PFSK-1 (cell line): ENCODE data around the gene TMEM212.

ENCODE experiments used
- FOXP2 ChIP-seq: optimal IDR thresholded peaks from 2 replicates; pipeline ENCODE3; 2011; ENCODE audit warnings: borderline replicate concordance, control low read depth, inconsistent platforms; ENCODE audit not compliant: insufficient read depth; ENCODE audit errors: extremely low read length, extremely low read depth
- POLR2AphosphoS5 ChIP-seq: IDR thresholded peaks from 2 replicates; pipeline ENCODE4 v1.6.1; 2012; ENCODE audit warnings: low read depth, mild to moderate bottlenecking, control low read depth, low read length, moderate library complexity
- REST ChIP-seq, 2 experiments: IDR thresholded peaks; 2 replicates each; pipeline versions ENCODE4 v1.6.1 to v1.8.0; 2011 to 2012; ENCODE audit warnings: low read depth in 2 of 2, low read length in 2 of 2, control low read depth in 1 of 2, inconsistent platforms in 1 of 2, mild to moderate bottlenecking in 1 of 2, moderate library complexity in 1 of 2; ENCODE audit not compliant: insufficient read depth in 1 of 2
- SIN3A ChIP-seq: IDR thresholded peaks from 2 replicates; pipeline ENCODE4 v1.6.1; 2012; ENCODE audit warnings: mild to moderate bottlenecking, low read length, moderate library complexity, borderline replicate concordance; ENCODE audit not compliant: insufficient read depth
- TAF1 ChIP-seq: IDR thresholded peaks from 2 replicates; pipeline ENCODE4 v1.6.1; 2012; ENCODE audit warnings: low read length, control low read depth, borderline replicate concordance; ENCODE audit not compliant: insufficient read depth

The TMEM212 gene

GRCh38 chr3:171876680-171877147 lies 33.6 kb downstream of the TMEM212 start:
- no peak for TF ChIP-seq TAF1

DNA sequence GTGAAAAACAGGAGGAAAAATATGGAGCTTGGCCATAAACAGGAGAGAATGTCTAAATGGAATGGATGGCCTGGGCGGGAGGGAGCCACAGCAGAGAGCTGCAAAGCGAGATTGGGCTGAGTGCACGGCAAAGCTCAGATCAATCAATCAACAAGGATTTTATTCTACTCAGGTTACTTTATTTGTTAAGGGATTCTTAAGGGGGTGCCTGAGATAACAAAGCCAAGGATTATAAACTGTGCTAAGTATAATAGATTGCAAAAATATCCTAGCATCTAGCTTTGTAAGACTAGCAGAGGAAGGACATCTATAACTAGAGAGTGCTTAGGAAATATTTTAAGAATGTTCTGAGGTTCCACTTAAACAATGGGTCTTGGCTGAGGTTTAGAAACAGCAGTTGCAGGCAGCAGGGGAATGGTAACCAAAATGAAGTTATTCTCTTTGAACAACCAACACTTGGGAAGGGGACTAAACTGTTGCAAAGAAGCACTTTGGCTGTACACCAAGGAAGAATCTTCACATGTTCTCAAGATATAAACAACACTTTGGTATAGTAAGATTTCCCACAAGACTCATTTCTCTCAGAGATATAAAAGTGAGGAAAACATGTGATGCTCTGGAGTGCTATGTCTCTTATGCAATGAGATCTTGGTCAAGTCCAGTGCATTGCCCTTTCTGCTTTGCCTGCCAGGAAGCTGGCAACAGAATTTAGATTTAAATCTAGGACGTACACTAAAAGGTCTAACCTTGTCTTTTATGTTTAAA lies 35.5 kb downstream of the TMEM212 start:
- TF ChIP-seq REST (IDR thresholded peaks at IDR 0.05; ENCODE audit: insufficient read depth in 1 of 2, low read depth in 2 of 2, low read length in 2 of 2) (no peak), SIN3A (no peak), FOXP2 (no peak), TAF1 (no peak), POLR2AphosphoS5 (no peak)

DNA sequence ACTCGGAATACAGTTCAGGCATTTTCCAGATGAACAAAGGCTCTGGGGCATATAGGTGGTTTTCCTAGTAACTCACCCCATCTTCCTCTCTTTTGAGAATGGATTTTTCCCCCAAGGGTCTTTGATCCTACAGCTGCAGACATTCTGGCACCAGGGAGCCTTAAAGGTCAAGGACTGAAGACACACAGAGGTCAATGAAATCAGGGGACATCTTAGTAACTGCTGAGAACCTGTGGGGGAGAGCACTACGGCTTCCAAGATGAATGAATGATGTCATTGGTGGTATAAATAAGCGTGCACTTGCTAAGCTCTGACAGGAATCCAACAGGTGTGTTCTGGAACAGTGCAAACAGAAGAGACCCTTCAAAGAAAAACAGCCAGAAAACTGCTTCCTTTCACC lies 36.3 kb downstream of the TMEM212 start:
- TF ChIP-seq TAF1 (no peak), SIN3A (no peak), POLR2AphosphoS5 (no peak), REST (IDR thresholded peaks at IDR 0.05; ENCODE audit: insufficient read depth in 1 of 2, low read depth in 2 of 2, low read length in 2 of 2) (no peak), FOXP2 (no peak)

DNA sequence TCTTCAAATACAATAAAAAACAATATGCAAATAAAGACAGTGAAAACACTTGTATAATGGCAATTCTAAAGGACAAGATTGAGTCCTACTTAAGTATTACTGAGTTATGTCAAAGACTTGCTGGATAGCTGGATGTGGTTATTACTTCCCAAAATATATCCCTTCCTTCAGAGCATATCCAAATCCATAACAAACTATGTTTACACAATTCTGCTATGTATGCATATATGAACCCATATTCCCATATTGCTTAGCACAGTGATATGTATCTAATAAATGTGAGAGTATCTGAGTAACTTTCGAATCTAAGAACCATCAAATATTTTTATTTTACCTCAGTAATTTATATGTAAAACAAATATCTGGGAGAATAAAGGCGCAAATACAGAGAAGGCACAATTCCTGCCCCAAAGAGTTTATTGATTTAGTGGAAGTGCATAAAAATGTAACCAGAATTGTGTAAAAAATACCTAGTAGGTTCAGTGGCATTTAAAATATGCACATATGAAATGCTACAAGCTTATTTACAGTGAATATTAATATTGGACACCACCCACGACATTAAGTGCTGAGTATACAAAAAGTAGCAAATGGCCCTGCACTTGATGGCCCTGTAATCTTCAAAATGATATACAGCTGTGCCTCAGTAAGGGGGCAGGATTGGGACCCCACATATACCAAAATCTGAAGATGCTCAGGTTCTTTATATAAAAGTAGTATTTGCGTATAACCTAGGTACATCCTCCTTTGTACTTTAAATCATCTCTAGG lies 37.1 kb downstream of the TMEM212 start:
- TF ChIP-seq POLR2AphosphoS5 (no peak), TAF1 (no peak), FOXP2 (no peak), REST (IDR thresholded peaks at IDR 0.05; ENCODE audit: insufficient read depth in 1 of 2, low read depth in 2 of 2, low read length in 2 of 2) (no peak), SIN3A (no peak)

DNA sequence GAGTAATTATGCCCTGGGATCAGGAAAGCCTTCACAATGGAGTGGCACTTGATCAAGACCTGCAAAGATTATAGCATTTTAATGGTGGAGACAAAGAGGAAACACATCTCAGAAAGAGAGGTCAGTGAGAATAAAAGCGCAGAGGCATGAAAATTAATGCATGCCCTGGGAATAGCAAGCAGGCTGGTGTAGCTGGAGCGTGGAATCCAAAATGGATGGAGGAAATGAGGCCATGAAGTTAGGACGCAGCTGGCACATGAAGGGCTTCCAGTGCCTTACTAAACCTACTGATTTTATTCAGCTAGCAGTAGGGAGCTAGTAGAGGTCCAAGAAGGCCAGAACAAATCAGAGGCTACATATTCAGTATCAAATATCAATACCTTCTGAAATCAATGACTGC lies 38.1 kb downstream of the TMEM212 start:
- TF ChIP-seq FOXP2 (no peak), POLR2AphosphoS5 (no peak), REST (IDR thresholded peaks at IDR 0.05; ENCODE audit: insufficient read depth in 1 of 2, low read depth in 2 of 2, low read length in 2 of 2) (no peak), SIN3A (no peak), TAF1 (no peak)
